Measurements from ENCODE around the gene HTRA1.

HTRA1 gene

DNA sequence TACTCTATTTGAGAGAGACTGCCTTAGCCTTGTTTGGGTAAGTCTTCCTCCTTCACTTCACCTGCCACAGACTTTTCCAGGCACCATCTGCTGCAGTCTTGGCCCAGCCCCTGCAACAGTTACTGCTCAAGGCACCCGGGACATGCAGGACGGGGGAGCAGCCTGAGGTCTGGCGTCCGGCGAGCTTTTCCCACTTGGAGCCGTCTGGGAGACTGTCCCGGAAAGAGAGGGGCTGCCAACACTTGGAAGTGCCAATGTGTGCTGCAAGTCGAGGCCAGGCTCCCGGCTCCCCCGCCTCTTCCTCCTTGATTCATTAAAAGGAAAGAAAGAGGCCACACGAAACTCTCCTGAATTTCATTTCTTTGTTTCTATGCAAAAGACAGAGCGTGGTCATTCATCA, 13.7 kb downstream of the HTRA1 start:
- DNase-seq, result no peak

- DNase-seq, result no peak
These were observed 14.4 kb downstream of the HTRA1 start for GRCh38 chr10:122475591-122476332.

- DNase-seq, result no peak
These were observed 15.0 kb downstream of the HTRA1 start for GRCh38 chr10:122476333-122476695.

DNA sequence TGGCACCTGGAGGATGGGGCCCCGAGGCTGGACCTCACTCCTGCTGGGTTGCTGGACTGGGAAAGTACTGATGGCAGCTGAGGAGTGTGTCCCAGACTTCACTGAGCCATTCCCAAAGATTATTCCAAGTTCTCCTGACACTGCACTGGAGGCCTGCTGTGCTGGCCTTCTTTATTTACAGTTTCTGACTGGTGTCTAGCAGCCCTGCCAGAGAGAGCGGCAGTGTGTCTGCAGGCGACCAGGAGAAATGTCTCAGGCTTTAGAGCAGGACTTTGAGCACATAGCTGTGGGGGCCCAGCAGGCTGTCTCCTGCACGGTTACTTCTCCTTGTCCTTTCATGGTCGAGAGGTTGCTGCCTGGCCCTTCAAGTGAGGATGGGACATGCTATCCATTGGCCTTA, 16.1 kb downstream of the HTRA1 start:
- no peak for DNase-seq

DNA sequence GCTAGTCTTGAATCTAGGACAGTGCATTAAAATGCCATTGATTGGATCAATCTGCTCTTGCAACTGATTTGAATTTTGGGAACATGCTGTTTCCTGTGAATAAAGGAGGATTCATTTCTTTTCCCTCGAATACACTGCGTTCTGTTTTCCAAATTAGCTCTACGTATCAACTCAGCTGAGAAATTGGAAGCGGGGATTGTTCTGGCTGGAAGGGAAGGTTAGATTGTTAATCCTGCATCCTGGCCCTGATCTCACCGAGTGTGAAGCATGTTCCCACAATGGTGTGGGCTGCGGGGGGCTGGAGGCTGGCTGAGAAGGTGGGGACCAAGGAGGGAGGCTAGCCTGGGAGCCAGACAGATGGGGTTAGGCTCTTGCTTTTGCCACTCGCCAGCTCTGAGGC, 17.6 kb downstream of the HTRA1 start:
- no peak for DNase-seq

- no peak for DNase-seq
These were observed 18.9 kb downstream of the HTRA1 start for GRCh38 chr10:122480146-122480833.

DNA sequence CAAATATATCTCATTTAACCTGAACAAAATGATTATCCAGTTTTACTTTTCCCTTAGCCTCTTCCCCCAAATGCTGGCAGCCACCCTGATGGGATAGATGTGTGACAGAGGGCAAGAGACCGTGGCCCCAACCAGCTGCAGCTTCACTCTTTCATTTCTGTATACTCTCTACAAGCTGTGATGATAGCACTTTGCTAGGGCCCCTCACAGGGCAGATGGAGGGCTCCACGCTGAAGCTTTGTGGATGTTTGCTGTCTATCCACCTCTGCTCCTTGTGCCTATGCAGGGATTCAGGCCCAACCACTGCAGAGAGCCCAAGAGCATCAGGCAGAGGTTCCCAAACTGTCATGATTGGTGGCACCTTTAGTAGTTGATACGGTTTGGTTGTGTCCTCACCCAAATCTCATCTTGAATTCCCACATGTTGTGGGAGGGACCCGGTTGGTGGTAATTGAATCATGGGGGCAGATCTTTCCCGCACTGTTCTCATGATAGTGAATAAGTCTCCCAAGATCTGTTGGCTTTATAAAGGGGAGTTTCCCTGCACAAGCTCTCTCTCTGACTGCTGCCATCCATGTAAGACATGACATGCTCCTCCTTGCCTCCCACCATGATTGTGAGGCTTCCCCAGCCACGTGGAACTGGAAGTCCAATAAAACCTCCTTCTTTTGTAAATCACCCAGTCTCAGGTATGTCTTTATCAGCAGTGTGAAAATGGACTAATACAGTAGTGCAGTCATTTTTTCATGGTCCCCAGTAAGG, 20.1 kb downstream of the HTRA1 start:
- no peak for DNase-seq

- no peak for DNase-seq
These were observed 23.1 kb downstream of the HTRA1 start for GRCh38 chr10:122484276-122485060.

- DNase-seq, result no peak
These were observed 24.3 kb downstream of the HTRA1 start for GRCh38 chr10:122485670-122486069.

GRCh38 chr10:122486406-122487080, 25.2 kb downstream of the HTRA1 start:
- DNase-seq, result no peak

DNA sequence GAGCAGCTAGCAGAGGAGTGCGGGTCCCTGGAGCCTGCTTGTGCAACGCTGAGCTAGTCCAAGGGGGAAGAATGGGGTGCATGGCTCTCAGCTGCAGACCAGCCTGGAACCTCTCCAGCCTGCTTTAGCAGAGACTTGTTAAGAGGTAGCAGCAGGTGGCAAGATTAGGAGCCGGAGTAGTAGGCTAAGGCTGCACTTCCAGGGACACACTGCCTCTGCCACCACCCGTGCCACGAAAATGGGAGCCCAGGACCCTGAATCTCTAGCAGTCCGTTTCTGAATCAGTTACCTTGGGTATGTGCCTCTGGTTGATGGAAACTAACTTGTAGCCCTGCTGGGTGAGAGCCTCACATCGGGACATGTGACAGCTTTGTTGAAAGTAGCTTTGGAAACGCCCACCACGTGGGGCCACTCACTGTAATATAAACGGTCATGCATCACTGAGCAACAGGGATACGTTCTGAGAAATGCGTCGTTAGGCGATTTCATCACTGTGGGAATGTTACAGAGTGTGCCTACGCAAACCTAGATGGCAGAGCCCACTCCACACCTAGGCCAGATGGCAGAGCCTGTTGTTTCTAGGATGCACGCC, 25.9 kb downstream of the HTRA1 start:
- no peak for DNase-seq

GRCh38 chr10:122490268-122490667, 28.9 kb downstream of the HTRA1 start:
- no peak for DNase-seq

- DNase-seq, result no peak
These were observed 29.7 kb downstream of the HTRA1 start for GRCh38 chr10:122490786-122491680.

DNA sequence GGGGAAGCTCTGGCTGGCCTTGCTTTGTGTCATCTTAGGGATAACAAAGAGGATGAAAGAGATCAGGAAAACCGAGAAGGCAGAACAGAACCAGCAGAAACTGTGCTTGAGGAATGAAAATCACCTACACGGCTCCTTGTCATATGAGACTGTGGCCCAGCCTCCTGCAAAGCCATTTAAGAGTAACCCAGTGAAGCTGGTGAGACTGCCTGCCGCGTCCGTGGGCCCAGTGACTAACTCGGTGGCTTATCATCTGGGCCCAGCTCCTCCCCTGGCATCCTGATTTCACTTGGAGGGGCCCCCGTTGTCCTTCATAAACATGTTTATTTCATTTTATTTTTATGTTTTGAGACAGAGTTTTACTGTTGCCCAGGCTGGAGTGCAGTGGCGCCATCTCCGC, 30.7 kb downstream of the HTRA1 start:
- DNase-seq, result no peak

DNA sequence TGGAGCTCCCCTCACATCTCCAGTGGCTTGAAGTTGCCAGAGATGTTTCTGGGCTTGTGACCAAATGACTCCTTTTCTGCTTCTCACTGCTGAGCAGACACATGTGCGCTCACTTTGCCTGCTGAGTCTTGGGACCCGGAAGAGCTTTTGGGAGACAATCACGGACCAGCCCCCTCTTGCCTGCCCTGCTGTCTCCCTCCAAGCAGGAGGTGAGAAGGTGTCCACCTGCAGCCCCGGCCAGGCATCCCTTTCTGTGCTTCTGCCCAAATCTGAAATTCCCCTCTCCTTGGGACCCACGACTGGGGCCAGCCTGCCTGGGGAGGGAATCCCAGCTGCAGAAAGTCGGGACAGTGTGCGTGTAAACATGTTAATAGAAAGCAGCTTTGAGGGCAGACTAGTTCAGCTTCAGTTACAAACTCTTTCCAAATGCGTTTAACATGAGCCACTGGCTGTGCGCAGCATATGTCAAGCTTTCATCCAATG, 31.7 kb downstream of the HTRA1 start:
- no peak for DNase-seq

GRCh38 chr10:122493761-122494160, 32.4 kb downstream of the HTRA1 start:
- no peak for DNase-seq

GRCh38 chr10:122494173-122494820, 32.9 kb downstream of the HTRA1 start:
- DNase-seq, result no peak

GRCh38 chr10:122494833-122495232, 33.5 kb downstream of the HTRA1 start:
- DNase-seq, result no peak

DNA sequence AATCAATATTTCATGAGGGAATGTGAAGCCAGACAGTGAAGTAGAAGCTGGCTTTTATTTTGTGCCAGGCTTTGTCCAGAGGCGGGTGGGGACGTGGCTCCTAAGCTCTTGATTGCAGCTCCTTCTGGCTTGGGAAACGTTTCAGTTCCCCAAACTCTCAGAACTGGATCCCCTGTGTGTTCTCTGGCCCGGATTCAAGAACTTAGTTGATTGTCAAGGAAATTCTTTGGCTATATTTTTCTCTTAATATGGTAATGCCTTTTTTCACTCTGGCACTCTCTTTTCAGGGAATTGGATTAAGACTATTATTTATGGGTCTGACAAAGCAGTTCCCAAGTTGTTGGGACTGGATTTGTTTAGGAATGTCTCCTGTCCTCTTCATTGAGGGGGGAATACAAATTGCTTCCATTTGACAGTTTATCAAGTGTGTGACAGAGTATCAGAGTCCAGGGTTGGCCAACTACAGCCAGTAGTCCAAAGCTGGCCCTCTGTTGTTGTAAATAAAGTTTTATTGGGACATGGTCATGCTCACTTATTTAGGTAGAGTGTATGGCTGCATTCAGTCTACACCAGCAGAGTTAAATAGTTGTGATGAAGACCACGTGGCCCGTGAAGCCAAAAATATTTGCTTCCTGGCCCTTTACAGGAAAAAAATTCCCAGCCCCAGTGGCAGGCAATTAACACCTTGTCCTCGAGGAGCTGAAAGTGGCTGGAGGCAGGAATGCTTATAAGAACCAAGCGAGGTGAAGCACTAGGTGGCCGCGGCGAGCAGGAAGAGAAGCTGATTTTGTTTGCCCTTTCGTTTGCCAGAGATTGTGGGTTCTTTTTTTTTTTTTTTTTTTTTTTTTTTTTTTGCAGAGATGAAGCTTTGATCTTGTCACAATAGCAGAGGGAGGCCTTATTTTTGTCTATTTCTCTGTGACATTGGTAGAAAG, 34.3 kb downstream of the HTRA1 start:
- DNase-seq, result no peak
